ENCODE results near the gene KIF1A. TPM values are rescaled to one million over a fixed set of nuclear protein-coding genes. Genes with fewer than 3 reads are reported as not detected.
A peak's percentile ranks its signal among the peaks of the same experiment; 100 is the strongest.

Gene KIF1A
- total and polyA plus RNA-seq, 2 donors from 2014 or later, result 0.54 to 0.58 TPM

GRCh38 chr2:240815761-240816583 lies 4.0 kb downstream of the KIF1A start:
- no peak overlapping the region for H3K4me3 ChIP-seq (ENCODE audit: low read length in 3 of 3)
- DNase-seq (peak in 1 of 5 donors; percentile 2), FAIRE-seq (no peak)
- H3K27me3 ChIP-seq (ENCODE audit: control insufficient read depth, insufficient read depth, low read length), result no peaks in the 10 kb centered on the region
- no peaks in the 10 kb centered on the region for H3K4me1 ChIP-seq (ENCODE audit: control insufficient read depth in 2 of 3, insufficient read depth in 2 of 3, low read depth in 1 of 3, low read length in 3 of 3)
- peaks cover 0 to 2% (median 0%) of the 10 kb centered on the region in 3 donors for H3K36me3 ChIP-seq (ENCODE audit: control insufficient read depth in 2 of 3, insufficient read depth in 3 of 3, low read length in 3 of 3)
- TF ChIP-seq CTCF (IDR thresholded peaks at IDR 0.05; ENCODE audit: borderline replicate concordance, extremely low read depth, insufficient read depth), result no peak
- intact Hi-C loops (cut with DNase I), result no loop called here
- peaks cover 0 to 7% (median 2%) of the 10 kb centered on the region in 3 donors for H3K9me3 ChIP-seq (ENCODE audit: control insufficient read depth in 2 of 3, insufficient read depth in 1 of 3, low read length in 3 of 3)
- no peak overlapping the region for H3K9ac ChIP-seq (ENCODE audit: low read length in 3 of 3)
- no peak overlapping the region for H3K27ac ChIP-seq (ENCODE audit: low read depth in 2 of 2, low read length in 2 of 2)

GRCh38 chr2:240814946-240815760 lies 4.9 kb downstream of the KIF1A start:
- DNase-seq (no peak), FAIRE-seq (no peak)
- no peak overlapping the region for H3K4me3 ChIP-seq (ENCODE audit: low read length in 3 of 3)
- H3K9me3 ChIP-seq (ENCODE audit: control insufficient read depth in 2 of 3, insufficient read depth in 1 of 3, low read length in 3 of 3), result peaks cover 0 to 7% (median 2%) of the 10 kb centered on the region in 3 donors
- intact Hi-C loops (cut with DNase I), result no loop called here
- H3K27ac ChIP-seq (ENCODE audit: low read depth in 2 of 2, low read length in 2 of 2), result no peak overlapping the region
- peaks cover 0 to 2% (median 0%) of the 10 kb centered on the region in 3 donors for H3K36me3 ChIP-seq (ENCODE audit: control insufficient read depth in 2 of 3, insufficient read depth in 3 of 3, low read length in 3 of 3)
- no peaks in the 10 kb centered on the region for H3K27me3 ChIP-seq (ENCODE audit: control insufficient read depth, insufficient read depth, low read length)
- H3K9ac ChIP-seq (ENCODE audit: low read length in 3 of 3), result no peak overlapping the region
- no peaks in the 10 kb centered on the region for H3K4me1 ChIP-seq (ENCODE audit: control insufficient read depth in 2 of 3, insufficient read depth in 2 of 3, low read depth in 1 of 3, low read length in 3 of 3)
- TF ChIP-seq CTCF (IDR thresholded peaks at IDR 0.05; ENCODE audit: borderline replicate concordance, extremely low read depth, insufficient read depth), result no peak

- DNase-seq, result no peak
Measured at GRCh38 chr2:240814280-240814679, 5.7 kb downstream of the KIF1A start.

More at GRCh38 chr2:240814280-240814679, 5.7 kb downstream of the KIF1A start:
- Histone ChIP-seq H3K27me3 (ENCODE audit: control insufficient read depth, insufficient read depth, low read length) (no peaks in the 10 kb centered on the region), H3K36me3 (ENCODE audit: control insufficient read depth in 2 of 3, insufficient read depth in 3 of 3, low read length in 3 of 3) (peaks cover 0 to 2% (median 0%) of the 10 kb centered on the region in 3 donors), H3K4me3 (ENCODE audit: low read length in 3 of 3) (no peak overlapping the region), H3K27ac (ENCODE audit: low read depth in 2 of 2, low read length in 2 of 2) (no peak overlapping the region), H3K9ac (ENCODE audit: low read length in 3 of 3) (no peak overlapping the region), H3K9me3 (ENCODE audit: control insufficient read depth in 2 of 3, insufficient read depth in 1 of 3, low read length in 3 of 3) (peaks cover 0 to 7% (median 2%) of the 10 kb centered on the region in 3 donors), H3K4me1 (ENCODE audit: control insufficient read depth in 2 of 3, insufficient read depth in 2 of 3, low read depth in 1 of 3, low read length in 3 of 3) (no peaks in the 10 kb centered on the region)
- no peak for TF ChIP-seq CTCF (IDR thresholded peaks at IDR 0.05; ENCODE audit: borderline replicate concordance, extremely low read depth, insufficient read depth)
- FAIRE-seq, result no peak
- intact Hi-C loops (cut with DNase I), result no loop called here
